ENCODE results near the gene DEPP1.

DEPP1 gene

DNA sequence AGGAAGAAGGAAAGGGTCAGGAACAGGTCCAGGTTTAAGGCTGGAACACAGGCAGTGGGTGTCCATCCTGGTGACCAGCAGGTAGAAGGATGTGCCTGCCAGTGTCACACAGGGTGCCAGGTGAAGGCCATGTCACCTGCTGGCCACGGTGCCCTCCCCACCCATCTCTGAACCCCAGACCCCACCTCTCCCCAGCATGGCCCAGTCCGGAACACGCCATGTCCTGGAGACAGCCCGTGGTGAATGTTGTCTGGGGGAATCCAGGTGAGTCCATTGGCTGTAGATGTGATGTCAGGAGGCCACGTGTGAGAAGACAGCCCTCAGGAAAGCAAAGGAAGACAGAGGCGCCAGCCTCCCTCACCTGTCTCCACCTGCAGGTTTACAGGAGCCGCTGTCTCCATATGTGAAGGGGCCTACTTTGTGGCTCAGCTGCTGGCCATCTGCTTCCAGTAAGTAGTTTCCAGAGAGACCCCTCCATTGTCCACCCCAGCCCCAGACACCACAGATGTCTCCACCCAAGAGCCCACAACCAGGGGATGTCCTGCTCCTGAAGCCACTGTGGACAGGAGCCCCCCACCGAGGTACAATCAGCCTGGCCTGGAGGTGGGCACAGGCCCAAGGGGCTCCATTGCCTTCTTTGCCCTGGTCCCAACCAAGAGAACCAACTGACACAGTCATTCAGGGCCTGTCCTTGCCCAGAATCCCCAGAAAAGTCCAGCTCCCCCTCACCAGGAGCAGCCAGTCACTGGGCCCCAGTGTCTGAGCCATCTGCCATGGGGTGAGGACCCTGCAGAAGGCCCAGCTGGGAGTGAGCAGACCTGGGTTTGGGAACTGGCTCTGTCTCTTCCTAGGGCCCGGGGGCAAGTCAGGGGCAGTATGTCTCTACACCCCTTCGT, 46.7 kb downstream of the DEPP1 start:
- peak; percentile 38 for DNase-seq

DNA sequence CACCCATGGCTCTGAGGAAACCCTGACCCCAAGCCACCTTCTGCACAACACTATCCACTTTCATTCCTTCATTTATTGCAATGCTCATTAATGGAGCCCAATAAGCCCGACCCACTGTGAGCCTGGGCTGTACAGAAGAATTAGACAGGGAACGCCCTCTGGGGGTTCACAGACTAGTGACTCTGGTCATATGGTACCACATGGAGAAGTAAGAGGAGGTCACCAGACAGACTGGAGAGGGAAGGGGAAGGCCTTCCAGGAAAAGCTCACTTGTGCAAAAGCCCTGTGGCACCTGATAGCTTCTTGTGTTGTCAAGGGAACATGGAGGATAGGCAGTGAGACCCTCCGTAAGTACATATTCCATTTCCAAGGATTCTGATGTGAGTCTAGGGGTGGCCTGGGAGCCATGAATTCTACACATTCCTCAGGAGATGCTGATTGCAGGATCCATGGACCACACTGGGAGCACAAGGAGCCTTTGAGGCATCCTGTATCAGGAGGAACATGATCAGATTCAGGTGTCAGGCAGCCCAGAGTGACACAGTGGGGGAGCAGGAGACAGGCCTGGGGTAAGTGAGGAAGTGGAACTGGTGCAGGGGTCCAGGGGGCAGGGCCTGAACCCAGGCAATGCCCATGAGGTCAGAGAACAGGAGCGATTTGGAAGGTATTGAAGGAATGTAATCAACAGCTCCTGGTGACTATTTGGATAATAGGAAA, 47.5 kb downstream of the DEPP1 start:
- peak; percentile 28 for DNase-seq

DNA sequence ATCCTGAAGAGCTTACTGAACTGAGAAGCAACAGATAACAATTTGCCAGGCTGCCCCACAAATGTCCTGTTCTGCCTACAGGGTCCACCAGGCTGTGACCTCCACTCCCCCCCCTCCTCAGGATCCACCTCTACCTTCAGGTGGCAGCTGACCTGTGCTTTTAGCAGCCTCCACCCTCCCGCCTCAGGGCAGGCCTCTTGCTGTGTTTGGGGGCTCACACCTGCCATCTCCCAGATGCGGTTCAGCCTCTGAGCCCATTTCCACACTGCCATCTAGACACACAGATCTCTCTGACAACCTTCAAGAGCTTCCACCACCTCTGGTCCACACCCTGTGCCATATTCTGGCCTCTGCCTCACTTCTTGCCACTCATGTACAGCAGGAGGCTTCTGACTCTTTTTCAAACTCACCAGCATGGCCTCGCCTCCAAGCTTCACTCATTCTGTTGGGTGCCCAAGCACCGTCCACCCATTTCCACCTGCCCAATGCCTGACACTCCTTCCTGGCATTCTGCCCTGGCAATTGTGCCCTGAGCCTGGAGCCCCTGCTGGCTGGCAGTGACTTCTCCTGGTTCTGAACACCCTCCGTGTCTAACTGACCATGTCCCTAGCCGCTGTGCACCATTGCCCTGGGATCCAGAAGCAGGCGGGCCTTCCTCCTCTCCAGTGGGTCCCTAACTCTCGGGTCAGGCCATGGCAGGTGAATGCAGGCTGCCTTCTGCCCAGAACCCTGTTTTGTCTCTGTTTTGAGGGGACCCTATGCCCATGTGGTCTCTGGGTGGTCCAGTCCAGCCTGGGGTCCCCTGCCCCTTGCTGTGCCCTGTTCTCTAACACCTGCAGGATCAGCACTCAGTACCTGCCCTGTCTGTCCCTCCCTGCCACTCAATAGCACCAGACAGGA, 49.0 kb downstream of the DEPP1 start:
- DNase-seq: peak; percentile 30

DNA sequence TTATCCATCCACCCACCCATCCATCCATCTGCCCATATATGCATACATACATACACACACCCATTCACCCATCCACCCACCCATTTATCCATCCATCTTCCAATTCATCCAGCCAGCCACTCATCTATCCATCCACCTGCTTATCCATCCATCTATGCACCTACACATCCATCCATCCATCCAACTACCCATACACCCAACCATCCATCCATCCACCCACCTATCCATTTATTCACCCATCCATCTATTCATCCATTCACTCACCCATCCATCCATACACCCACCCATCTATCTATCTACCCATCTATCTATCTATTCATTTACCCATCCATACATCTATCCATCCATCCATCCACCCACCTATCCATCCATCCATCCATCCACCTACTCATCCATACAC, 50.1 kb downstream of the DEPP1 start:
- DNase-seq: no peak

DNA sequence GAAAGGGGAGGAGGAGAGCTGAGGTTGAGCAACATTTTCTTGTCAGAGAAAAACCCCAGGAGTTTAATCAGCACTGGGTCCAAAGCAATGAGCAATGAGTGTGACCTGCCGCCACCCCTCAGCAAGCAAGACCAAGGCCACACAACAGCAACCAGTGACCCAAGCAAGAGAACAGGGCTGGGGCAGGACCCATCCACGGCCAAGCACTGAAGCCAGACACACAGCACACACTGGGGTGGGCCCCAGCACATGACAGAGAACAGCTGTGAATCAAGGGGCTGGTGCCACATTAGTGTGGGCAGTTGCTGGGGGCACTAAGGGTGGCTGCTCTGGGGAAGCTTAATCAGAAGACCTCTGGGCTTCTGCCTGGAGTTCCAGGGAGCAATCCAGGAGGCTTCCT, 51.3 kb downstream of the DEPP1 start:
- DNase-seq: peak; percentile 17

DNA sequence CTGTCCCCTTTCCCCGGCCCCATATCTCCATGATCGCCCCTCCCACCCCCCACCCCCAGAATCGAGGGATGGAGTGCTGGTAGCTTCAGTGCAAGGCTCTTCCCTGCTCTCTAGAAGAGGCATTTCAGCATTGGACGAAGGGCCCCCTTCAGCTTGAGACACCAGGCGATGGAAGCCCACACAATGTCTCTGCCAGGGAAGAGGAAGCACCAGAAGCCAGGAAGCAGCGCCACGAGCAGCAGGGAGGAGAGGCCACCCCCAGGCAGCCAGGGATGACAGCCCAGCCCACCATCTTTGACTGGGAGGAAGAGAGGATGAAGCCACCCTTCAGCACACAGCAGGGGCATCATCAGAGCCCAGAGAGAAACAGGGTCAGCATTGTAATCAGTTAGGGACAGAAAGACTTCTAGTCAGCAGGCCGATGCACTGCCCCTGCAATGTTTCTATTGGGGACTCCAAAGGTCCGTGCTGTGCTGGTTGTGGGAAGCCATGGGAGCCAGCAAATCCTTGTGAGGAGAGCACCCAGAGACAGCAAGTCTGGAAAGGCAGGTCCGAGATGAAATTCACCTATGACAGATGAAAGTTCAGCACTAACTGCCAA, 51.8 kb downstream of the DEPP1 start:
- DNase-seq: peak; percentile 30
